ENCODE measurements around the gene EMC9.

- no peak for TF ChIP-seq POLR2AphosphoS5 (IDR thresholded peaks at IDR 0.05; ENCODE audit: borderline replicate concordance, low read depth, low read length)
- no peak for TF ChIP-seq EZH2 (IDR thresholded peaks at IDR 0.05)
Observed at GRCh38 chr14:24123424-24124417, 17.7 kb downstream of the EMC9 start.
